H1 (cell line): ENCODE results near the gene CDC42SE2.

Source experiments
- CEBPB ChIP-seq: IDR thresholded peaks from 2 replicates; pipeline ENCODE4 v1.6.1; 2012; ENCODE audit warnings: low read depth, low read length
- EP300 ChIP-seq, 2 experiments: IDR thresholded peaks; 1 replicate in 1 of 2; 2 replicates in 1 of 2; pipeline ENCODE4 v1.6.1; 2011 to 2012; ENCODE audit warnings: low read depth in 2 of 2, low read length in 2 of 2, mild to moderate bottlenecking in 2 of 2, borderline replicate concordance in 1 of 2, inconsistent platforms in 1 of 2, moderate library complexity in 1 of 2
- EZH2 ChIP-seq: fragments of 200-600 bp; sonication (generic); IDR thresholded peaks from 2 replicates; pipeline ENCODE4 v1.7.1; 2012; ENCODE audit warnings: low read depth, mild to moderate bottlenecking, moderate library complexity, low read length, inconsistent platforms; ENCODE audit not compliant: severe bottlenecking
- GTF2F1 ChIP-seq: IDR thresholded peaks from 2 replicates; pipeline ENCODE4 v1.6.1; 2012; ENCODE audit warnings: low read depth, low read length, improper control_type of control experiment, borderline replicate concordance
- MAX ChIP-seq: IDR thresholded peaks from 2 replicates; pipeline ENCODE4 v1.6.1; 2012; ENCODE audit warnings: inconsistent platforms
- POLR2A ChIP-seq, 2 experiments: IDR thresholded peaks; 1 replicate in 1 of 2; 2 replicates in 1 of 2; pipeline ENCODE4 v1.6.1; 2011; ENCODE audit warnings: low read depth in 2 of 2, low read length in 2 of 2, mild to moderate bottlenecking in 2 of 2; ENCODE audit errors: control extremely low read depth in 1 of 2
- POLR2AphosphoS5 ChIP-seq: IDR thresholded peaks from 2 replicates; pipeline ENCODE4 v1.6.1; 2011; ENCODE audit warnings: low read depth, low read length
- RAD21 ChIP-seq, 2 experiments: IDR thresholded peaks in 1 of 2; conservative IDR thresholded peaks in 1 of 2; 2 replicates each; pipeline ENCODE4 v1.6.1; 2011; ENCODE audit warnings: low read depth in 2 of 2, low read length in 2 of 2, improper control_type of control experiment in 1 of 2, inconsistent platforms in 1 of 2, mild to moderate bottlenecking in 1 of 2, moderate library complexity in 1 of 2
- SIX5 ChIP-seq: IDR thresholded peaks from 2 replicates; pipeline ENCODE4 v1.6.1; 2011; ENCODE audit warnings: mild to moderate bottlenecking, low read depth, low read length
- SP4 ChIP-seq: IDR thresholded peaks from 2 replicates; pipeline ENCODE4 v1.6.1; 2012; ENCODE audit warnings: low read length, inconsistent platforms
- ZNF274 ChIP-seq: IDR thresholded peaks from 2 replicates; pipeline ENCODE4 v1.7.0; 2012; ENCODE audit warnings: low read length, borderline replicate concordance; ENCODE audit errors: extremely low read depth
- TF ChIP-seq, protein P1 (sequence below), 3 experiments: IDR thresholded peaks; 1 replicate in 2 of 3; 2 replicates in 1 of 3; pipeline versions ENCODE4 v1.5.1 to v1.6.1; 2011; ENCODE audit warnings: low read length in 3 of 3, mild to moderate bottlenecking in 3 of 3, inconsistent platforms in 2 of 3, low read depth in 1 of 3, moderate library complexity in 1 of 3; ENCODE audit not compliant: insufficient read depth in 1 of 3; ENCODE audit errors: control extremely low read depth in 1 of 3

DNA sequence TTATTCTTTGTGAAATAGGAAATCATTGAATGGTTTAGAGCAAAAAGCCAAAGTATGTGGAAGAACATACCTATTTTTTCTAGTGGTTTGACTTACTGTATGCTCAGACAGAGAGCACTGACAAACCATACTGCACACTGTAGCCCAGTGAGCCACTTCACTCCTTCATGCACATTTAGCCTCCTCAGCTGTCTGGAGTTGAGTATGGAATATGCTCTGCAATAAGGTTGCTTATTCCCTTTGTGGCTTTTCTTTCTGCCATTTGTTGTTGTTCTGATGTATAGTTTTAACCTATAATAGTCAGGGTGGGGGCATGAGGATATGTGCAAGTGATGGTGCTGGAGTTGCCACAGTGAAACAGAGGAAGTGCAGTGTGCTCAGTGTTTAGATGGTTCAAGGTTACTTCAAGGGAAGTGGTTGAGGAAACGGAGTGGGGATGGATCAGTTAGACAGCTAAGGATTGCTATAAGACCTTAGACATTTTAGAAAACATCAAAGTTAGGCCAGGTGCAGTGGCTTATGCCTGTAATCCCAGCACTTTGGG is 100.7 kb downstream of the CDC42SE2 start:
- TF ChIP-seq EP300 (IDR thresholded peaks at IDR 0.05; ENCODE audit: borderline replicate concordance in 1 of 2, low read depth in 2 of 2, low read length in 2 of 2): no peak
- TF ChIP-seq SP4: no peak
- no peak for TF ChIP-seq POLR2AphosphoS5
- TF ChIP-seq GTF2F1: no peak
- TF ChIP-seq RAD21 (IDR thresholded peaks at IDR 0.05 in 1 of 2, conservative IDR thresholded peaks at IDR 0.05 in 1 of 2; ENCODE audit: low read depth in 2 of 2, low read length in 2 of 2): no peak
- no peak for TF ChIP-seq POLR2A (IDR thresholded peaks at IDR 0.05; ENCODE audit: control extremely low read depth in 1 of 2, low read depth in 2 of 2, low read length in 2 of 2)
- TF ChIP-seq, protein P1, sequence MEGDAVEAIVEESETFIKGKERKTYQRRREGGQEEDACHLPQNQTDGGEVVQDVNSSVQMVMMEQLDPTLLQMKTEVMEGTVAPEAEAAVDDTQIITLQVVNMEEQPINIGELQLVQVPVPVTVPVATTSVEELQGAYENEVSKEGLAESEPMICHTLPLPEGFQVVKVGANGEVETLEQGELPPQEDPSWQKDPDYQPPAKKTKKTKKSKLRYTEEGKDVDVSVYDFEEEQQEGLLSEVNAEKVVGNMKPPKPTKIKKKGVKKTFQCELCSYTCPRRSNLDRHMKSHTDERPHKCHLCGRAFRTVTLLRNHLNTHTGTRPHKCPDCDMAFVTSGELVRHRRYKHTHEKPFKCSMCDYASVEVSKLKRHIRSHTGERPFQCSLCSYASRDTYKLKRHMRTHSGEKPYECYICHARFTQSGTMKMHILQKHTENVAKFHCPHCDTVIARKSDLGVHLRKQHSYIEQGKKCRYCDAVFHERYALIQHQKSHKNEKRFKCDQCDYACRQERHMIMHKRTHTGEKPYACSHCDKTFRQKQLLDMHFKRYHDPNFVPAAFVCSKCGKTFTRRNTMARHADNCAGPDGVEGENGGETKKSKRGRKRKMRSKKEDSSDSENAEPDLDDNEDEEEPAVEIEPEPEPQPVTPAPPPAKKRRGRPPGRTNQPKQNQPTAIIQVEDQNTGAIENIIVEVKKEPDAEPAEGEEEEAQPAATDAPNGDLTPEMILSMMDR (IDR thresholded peaks at IDR 0.05; ENCODE audit: control extremely low read depth in 1 of 3, insufficient read depth in 1 of 3, low read depth in 1 of 3, low read length in 3 of 3): no peak
- no peak for TF ChIP-seq CEBPB
- TF ChIP-seq EZH2: no peak
- no peak for TF ChIP-seq SIX5
- TF ChIP-seq MAX: no peak
- no peak for TF ChIP-seq ZNF274
